ENCODE measurements around the gene SPNS2.

SPNS2 gene

DNA sequence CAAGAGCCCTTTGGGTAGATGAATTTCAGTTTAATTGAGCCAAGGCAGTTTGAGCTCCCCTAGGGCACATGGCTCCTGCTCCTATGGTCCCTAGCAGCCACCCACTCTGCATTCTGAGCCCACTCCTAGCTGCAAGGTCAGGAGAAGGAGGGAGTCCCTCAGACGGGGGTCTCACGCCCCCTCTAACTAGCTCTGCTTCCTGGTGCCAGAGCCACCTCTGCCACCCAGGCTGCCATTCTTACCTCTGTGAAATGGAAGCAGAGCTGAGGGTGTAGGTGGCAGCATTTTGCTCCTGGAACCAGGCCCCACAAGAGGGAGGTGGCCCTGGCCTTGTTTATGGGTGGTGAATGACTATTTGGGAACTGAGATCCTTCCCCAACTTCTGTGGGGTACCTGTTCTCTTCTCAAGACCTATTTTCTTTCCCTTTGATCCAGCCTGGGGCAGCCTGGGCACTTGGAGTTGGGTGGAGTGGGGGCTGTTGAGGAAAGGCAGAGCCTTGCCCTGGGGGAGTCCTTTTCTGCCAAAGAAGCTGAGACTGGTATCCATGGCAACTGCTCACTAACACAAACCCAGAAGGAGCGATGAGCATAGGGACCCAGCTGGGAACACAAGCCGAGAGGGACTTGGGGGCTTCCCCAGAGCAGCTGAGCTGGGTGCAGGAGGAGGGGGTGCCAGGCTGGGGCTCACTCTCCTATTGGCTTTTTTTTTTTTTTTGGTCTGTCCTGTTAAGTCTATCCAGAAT is 4.8 kb downstream of the SPNS2 start:
- no peak for DNase-seq (ENCODE audit: low read depth in 2 of 2)

GRCh38 chr17:4504188-4504587 is 5.5 kb downstream of the SPNS2 start:
- no peak for DNase-seq (ENCODE audit: low read depth in 2 of 2)

- DNase-seq (ENCODE audit: low read depth in 2 of 2), result no peak
These were observed 6.5 kb downstream of the SPNS2 start for GRCh38 chr17:4505187-4505586.

- no peak for DNase-seq (ENCODE audit: low read depth in 2 of 2)
These were observed 7.6 kb downstream of the SPNS2 start for GRCh38 chr17:4506175-4506813.

DNA sequence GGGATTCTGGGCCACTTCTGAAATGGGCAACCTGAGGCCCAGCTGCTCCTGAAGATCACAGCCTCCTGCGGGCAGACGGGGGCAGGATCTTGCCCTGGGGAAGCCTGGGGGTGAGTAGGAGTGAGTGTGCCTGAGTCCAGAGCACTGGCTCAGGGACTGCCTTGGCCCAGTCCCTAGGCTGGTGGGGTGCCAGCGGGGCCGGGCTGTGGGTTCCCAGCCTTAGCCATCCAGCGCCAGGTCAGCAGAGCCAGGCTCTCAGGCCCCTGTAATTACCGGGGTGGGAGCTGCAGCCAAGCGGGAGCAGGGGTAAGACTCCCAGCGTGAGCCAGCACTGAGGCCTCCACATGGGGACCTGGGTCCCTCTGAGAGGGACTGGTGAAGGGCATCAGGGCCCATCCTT is 8.2 kb downstream of the SPNS2 start:
- DNase-seq (ENCODE audit: low read depth in 2 of 2), result no peak

DNA sequence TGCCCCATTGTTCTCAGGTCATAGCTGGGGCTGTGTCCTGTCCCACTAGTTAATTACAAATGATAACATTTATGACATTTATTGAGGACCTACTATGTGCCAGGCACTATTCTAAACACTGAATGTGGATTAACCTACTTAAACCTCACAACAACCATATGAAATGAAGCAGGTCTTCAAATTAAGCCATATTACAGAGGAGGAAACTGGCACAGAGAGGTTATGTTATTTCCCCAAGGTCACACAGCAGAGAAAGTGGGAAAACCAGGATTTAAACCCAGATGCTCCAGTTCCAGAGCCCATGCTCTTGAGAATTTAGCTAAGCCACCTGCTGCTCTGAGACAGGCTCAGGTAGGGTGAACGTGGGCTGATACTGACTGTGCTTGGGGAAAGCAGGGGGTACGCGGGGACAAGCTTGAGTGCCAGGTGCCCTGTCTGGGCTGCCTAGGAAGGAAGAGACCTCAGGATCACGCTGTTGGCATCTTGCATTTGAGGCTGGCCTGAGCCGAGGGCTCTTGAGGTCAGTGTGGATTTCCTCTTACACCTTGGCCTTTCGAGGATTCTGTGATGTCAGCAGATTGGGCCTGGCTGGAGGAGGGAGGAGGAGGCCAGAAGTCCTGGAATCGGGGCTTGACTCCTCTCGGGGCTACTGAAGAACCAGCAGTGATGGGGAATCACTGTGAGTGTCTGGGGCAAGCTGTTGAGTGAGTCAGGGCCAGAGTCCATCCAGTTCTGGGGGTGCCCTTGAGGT is 8.9 kb downstream of the SPNS2 start:
- no peak for DNase-seq (ENCODE audit: low read depth in 2 of 2)

GRCh38 chr17:4508207-4508606 is 9.5 kb downstream of the SPNS2 start:
- DNase-seq (ENCODE audit: low read depth in 2 of 2), result no peak

GRCh38 chr17:4509401-4509800 is 10.7 kb downstream of the SPNS2 start:
- no peak for DNase-seq (ENCODE audit: low read depth in 2 of 2)

DNA sequence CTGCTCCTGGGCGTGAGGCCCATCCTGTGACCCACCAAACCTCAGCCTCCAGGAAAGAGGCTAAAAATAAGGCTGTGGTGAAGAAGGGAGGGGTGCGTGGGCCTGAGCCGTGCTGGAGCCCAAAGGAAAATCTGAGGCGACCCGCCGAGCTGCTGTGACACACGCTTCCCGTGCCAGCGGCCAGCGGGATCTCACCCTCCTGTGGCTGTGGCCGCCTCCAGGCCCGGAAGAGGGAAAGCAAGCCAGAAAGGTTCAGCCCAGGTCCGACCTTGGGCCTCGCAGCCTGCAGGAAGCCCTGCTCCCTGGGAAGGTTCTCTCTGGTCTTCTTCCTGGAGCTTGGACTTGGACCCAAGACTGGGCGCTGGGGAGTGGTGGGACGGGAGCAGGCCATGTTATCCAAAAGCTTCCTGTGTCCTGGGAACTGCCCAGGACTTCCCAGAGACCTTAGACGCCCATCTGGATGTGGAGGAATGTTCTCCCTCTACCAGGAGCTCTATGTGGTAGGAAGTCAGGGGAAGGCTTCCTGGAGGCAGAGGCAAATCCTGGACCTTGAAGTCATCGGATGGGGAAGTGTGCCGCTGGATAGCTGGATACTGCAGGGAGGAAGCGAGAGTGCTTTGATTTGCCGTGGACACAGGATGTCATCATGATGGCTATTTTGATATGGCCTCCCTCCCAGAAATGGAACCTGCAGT is 11.4 kb downstream of the SPNS2 start:
- DNase-seq (ENCODE audit: low read depth in 2 of 2), result no peak

GRCh38 chr17:4510618-4510941 is 11.9 kb downstream of the SPNS2 start:
- DNase-seq (ENCODE audit: low read depth in 2 of 2), result no peak

DNA sequence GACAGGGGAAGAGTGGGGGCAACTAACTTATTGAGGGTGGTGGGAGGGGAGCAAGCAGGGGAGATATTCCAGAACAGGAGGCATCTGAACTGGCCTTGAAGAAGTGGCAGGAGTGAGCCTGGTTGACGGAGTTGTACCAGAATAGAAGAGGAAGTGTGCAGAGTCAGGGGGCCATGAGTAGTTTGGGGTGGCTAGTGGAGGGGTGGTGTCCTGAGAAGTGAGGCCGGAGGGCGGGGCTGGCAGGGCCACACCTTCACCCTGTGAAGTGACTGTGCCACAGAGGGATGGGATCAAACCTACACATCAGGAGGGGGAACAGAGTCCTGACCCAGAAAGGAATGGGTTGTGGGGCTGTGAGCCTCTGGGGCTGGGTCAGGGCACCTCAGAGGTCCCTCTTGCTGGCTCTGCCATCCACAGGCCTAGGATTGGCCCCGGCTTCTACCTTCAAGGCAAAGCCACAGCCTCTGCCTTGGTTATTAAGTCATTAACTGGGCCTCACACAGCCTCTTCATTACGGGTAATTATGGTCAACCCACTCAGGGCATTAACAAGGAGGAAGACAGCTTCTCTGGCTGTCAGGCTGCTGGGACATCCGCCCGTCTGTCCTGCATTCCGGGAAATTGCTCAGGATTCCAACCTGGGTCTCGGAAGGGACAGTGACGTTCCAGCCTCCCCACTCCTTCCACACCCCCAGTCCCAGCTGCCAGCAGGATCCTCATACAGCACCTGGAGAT is 12.7 kb downstream of the SPNS2 start:
- no peak for DNase-seq (ENCODE audit: low read depth in 2 of 2)

GRCh38 chr17:4512156-4513112 is 13.8 kb downstream of the SPNS2 start:
- DNase-seq (ENCODE audit: low read depth in 2 of 2), result no peak

- no peak for DNase-seq (ENCODE audit: low read depth in 2 of 2)
These were observed 14.7 kb downstream of the SPNS2 start for GRCh38 chr17:4513113-4514032.

DNA sequence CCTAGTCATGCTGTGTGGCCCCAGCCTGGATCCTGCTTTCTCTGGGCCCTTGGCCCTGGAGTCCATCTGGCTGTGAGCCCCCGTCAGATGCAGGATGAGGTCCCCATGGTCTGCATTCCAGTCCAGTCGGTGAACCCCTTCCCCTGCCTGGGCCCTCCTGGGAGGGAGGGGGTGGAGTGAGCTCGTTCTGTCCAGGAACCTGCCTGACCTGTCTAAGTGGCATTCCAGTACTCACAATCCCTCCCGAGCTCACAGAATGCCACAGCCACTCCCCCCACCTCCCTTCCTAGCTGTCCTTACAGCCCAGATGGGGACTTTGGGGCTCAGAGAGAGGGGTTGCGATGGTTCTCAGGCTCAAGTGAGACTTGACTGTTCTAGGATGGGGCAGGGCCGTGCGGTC is 15.5 kb downstream of the SPNS2 start:
- no peak for DNase-seq (ENCODE audit: low read depth in 2 of 2)

GRCh38 chr17:4514779-4515178 is 16.1 kb downstream of the SPNS2 start:
- DNase-seq (ENCODE audit: low read depth in 2 of 2), result no peak

GRCh38 chr17:4515501-4515900 is 16.8 kb downstream of the SPNS2 start:
- DNase-seq (ENCODE audit: low read depth in 2 of 2), result no peak

DNA sequence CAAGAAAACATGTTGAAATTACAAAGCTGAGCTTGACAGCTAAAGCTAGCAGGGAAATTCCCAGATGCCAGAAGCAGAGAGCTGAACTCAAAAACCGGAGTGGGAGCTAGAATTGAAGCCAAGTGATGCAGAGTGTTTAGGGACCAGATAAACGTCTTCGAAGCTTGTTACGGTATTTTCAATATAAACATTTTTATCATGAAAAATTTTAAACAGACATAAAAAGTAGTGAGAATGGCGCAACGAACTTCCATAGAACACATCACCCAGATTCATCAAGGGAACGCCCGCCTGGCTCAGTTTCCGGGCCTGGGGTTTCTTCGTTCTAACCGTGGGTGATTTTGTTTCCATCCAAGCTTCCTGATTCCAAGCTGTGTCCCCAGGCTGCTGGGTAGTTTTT is 18.1 kb downstream of the SPNS2 start:
- no peak for DNase-seq (ENCODE audit: low read depth in 2 of 2)

DNA sequence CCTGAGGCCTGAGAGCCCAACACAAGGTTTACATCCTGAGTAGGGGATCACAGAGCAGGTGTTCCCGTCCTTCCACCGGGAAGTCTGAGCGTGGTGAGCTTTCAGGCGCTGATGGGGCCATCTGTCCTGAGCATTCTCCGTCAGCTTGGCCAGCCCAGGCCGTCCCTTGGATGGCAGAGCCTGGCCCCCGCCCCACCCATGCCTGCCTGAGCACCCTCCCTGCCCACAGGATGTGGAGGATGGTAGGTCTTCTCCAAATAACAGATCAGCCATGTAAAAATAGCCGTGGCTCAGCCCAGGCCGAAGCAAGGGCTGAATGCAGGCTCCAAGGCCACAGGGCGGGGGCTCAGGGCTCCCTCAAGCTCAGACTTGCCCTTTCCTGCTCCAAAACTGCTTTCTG is 20.2 kb downstream of the SPNS2 start:
- no peak for DNase-seq (ENCODE audit: low read depth in 2 of 2)

DNA sequence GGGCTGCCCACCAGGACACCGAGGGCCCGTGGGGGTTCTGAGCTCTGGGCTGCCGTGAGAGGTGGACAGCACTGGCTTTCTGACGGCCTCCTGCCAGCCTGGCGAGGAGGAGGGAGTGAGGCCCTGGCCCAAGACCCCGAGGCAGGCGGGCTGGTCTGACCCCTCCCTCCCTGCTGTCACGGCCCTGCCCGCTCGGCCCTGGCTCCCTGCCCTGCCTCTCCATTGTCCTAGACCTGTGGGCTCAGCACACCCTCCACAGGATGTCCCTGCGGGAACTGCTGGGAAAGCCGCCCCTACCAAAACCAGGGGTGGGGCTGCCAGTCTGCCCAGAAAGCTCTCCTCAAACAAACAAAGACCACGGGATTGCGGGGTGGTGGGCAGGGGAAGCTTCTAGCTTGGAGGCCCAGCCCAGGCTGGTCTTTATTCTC is 20.7 kb downstream of the SPNS2 start:
- no peak for DNase-seq (ENCODE audit: low read depth in 2 of 2)
